Hepatocyte (in vitro differentiated cells): ENCODE results near the gene SRM. TPM values are rescaled to one million over a fixed set of nuclear protein-coding genes. Genes with fewer than 3 reads are reported as not detected.

Experiments used
- DNase-seq: peaks from one replicate; pipeline ENCODE4 v3.0.0-alpha.2; 2016; ENCODE audit warnings: low spot score
- H2AFZ ChIP-seq: fragments of 200-600 bp; sonication (generic); 2 replicates; pipeline ENCODE4 v1.6.0; 2016; ENCODE audit warnings: antibody characterized with exemption, mild to moderate bottlenecking
- H3K27ac ChIP-seq: fragments of 200-600 bp; sonication (generic); 2 replicates; pipeline ENCODE4 v1.5.1; 2016; ENCODE audit warnings: mild to moderate bottlenecking
- H3K27me3 ChIP-seq: fragments of 200-600 bp; sonication (generic); 2 replicates; pipeline ENCODE4 v1.6.1; 2016
- H3K36me3 ChIP-seq: fragments of 200-600 bp; sonication (generic); replicated peaks from 2 replicates; pipeline ENCODE4 v1.5.1; 2016; ENCODE audit warnings: low read depth; ENCODE audit not compliant: insufficient read depth
- H3K4me1 ChIP-seq: fragments of 200-600 bp; sonication (generic); 2 replicates; pipeline ENCODE4 v1.5.1; 2016; ENCODE audit warnings: mild to moderate bottlenecking, moderate library complexity; ENCODE audit not compliant: insufficient read depth
- H3K4me2 ChIP-seq: fragments of 200-600 bp; sonication (generic); 2 replicates; pipeline ENCODE4 v1.6.0; 2016
- H3K4me3 ChIP-seq: fragments of 200-600 bp; sonication (generic); 2 replicates; pipeline ENCODE4 v1.5.1; 2016; ENCODE audit warnings: mild to moderate bottlenecking
- H3K79me2 ChIP-seq: fragments of 200-600 bp; sonication (generic); 2 replicates; pipeline ENCODE4 v1.6.0; 2017; ENCODE audit warnings: mild to moderate bottlenecking
- H3K9me2 ChIP-seq: fragments of 200-600 bp; sonication (generic); replicated peaks from 2 replicates; pipeline ENCODE4 v1.6.0; 2017; ENCODE audit warnings: mild to moderate bottlenecking; ENCODE audit not compliant: insufficient read depth
- H3K9me3 ChIP-seq: fragments of 200-600 bp; sonication (generic); 2 replicates; pipeline ENCODE4 v1.5.1; 2016; ENCODE audit warnings: low read depth, mild to moderate bottlenecking
- H4K20me1 ChIP-seq: fragments of 200-600 bp; sonication (generic); 2 replicates; pipeline ENCODE4 v1.6.0; 2016; ENCODE audit warnings: mild to moderate bottlenecking; ENCODE audit not compliant: insufficient read depth, poor library complexity, severe bottlenecking
- CTCF ChIP-seq: fragments of 200-600 bp; sonication (generic); IDR thresholded peaks from 2 replicates; pipeline ENCODE4 v1.5.1; 2016; ENCODE audit warnings: antibody characterized with exemption, mild to moderate bottlenecking; ENCODE audit not compliant: poor library complexity
- EZH2 ChIP-seq: fragments of 200-600 bp; sonication (generic); IDR thresholded peaks from 2 replicates; pipeline ENCODE4 v1.6.1; 2016; ENCODE audit warnings: antibody characterized with exemption, mild to moderate bottlenecking, borderline replicate concordance
- EZH2phosphoT487 ChIP-seq: fragments of 200-600 bp; sonication (generic); IDR thresholded peaks from one replicate; pipeline ENCODE4 v1.6.1; 2018; ENCODE audit warnings: antibody characterized with exemption, mild to moderate bottlenecking, low read depth, moderate library complexity; ENCODE audit not compliant: unreplicated experiment, severe bottlenecking
- WGBS: methylation state at CpG from one replicate; pipeline ENCODE4 v1.1.6; 2016; ENCODE audit warnings: low lambda C conversion rate; ENCODE audit errors: missing lambda C conversion rate; 5-methylcytosine and 5-hydroxymethylcytosine counted together
- polyA plus RNA-seq: library from polyadenylated mRNA; unstranded; fragments of >200 nt; fragmentation: Nextera tagmentation; extraction: Ambion mirVana; gene quantifications from 2 replicates; pipeline ENCODE4 v1.2.1, GENCODE V29; 2016
- total RNA-seq: library from RNA; depleted of rRNA; stranded (reverse); fragments of >200 nt; gene quantifications from 2 replicates; pipeline ENCODE4 v1.2.3, GENCODE V29; 2014

Gene SRM
- total and polyA plus RNA-seq, 2 experiments from 2014 or later = 22.7 to 186 TPM

- Histone ChIP-seq H3K9me2 (no peaks in the 10 kb centered on the region), H3K27ac (no peak overlapping the region)
- WGBS = 92% methylated on average over 7 of the region's 7 CpGs
Observed at GRCh38 chr1:11054181-11054580, 5.6 kb downstream of the SRM start.

GRCh38 chr1:11053758-11054137 lies 6.1 kb downstream of the SRM start:
- H3K9me3 ChIP-seq = no peaks in the 10 kb centered on the region
- no peak for TF ChIP-seq CTCF
- TF ChIP-seq EZH2phosphoT487 = no peak
- TF ChIP-seq EZH2 = no peak
- WGBS = 70% methylated on average over 10 of the region's 10 CpGs
- no peaks in the 10 kb centered on the region for H3K4me1 ChIP-seq
- H3K27me3 ChIP-seq = no peaks in the 10 kb centered on the region
- no peaks in the 10 kb centered on the region for H3K36me3 ChIP-seq
- peaks cover 2% of the 10 kb centered on the region for H3K79me2 ChIP-seq
- H3K4me2 ChIP-seq = no peak overlapping the region
- no peaks in the 10 kb centered on the region for H3K9me2 ChIP-seq
- H2AFZ ChIP-seq = no peak overlapping the region
- H4K20me1 ChIP-seq = no peaks in the 10 kb centered on the region
- no peak overlapping the region for H3K27ac ChIP-seq
- H3K4me3 ChIP-seq = no peak overlapping the region
- DNase-seq = peak; percentile 53

More at GRCh38 chr1:11054181-11054580, 5.6 kb downstream of the SRM start:
- Histone ChIP-seq H3K4me1 (no peaks in the 10 kb centered on the region), H3K4me3 (no peak overlapping the region), H4K20me1 (no peaks in the 10 kb centered on the region), H3K79me2 (peaks cover 7% of the 10 kb centered on the region), H3K27me3 (no peaks in the 10 kb centered on the region), H3K9me3 (no peaks in the 10 kb centered on the region), H3K36me3 (no peaks in the 10 kb centered on the region), H2AFZ (no peak overlapping the region), H3K4me2 (no peak overlapping the region)
- TF ChIP-seq EZH2phosphoT487 = no peak
- no peak for TF ChIP-seq EZH2
- TF ChIP-seq CTCF = no peak
- DNase-seq = no peak

GRCh38 chr1:11052839-11053757 lies 6.7 kb downstream of the SRM start:
- no peak for TF ChIP-seq CTCF
- TF ChIP-seq EZH2phosphoT487 = no peak
- Histone ChIP-seq H3K9me3 (no peaks in the 10 kb centered on the region), H3K4me1 (no peaks in the 10 kb centered on the region), H2AFZ (no peak overlapping the region), H3K79me2 (no peaks in the 10 kb centered on the region), H3K9me2 (no peaks in the 10 kb centered on the region), H3K27ac (no peak overlapping the region), H3K27me3 (no peaks in the 10 kb centered on the region), H3K4me3 (no peak overlapping the region), H4K20me1 (no peaks in the 10 kb centered on the region), H3K36me3 (no peaks in the 10 kb centered on the region), H3K4me2 (no peak overlapping the region)
- no peak for DNase-seq
- 72% methylated on average over 29 of the region's 29 CpGs for WGBS
